HG03060 (cell line): Measurements from ENCODE around the gene PKHD1.
A peak's percentile ranks its signal among the peaks of the same experiment; 100 is the strongest.
"Not testable (repeated sequence)": the region's sequence is repeated elsewhere in the genome, so short reads cannot be mapped to it uniquely, and the experiment has no call there.

ENCODE experiments used
- ATAC-seq: cut with Tn5 transposase; IDR thresholded peaks from one replicate; pipeline ENCODE4 v1.9.1; 2021; ENCODE audit warnings: low read depth, moderate number of reproducible peaks; ENCODE audit not compliant: unreplicated experiment

The PKHD1 gene

DNA sequence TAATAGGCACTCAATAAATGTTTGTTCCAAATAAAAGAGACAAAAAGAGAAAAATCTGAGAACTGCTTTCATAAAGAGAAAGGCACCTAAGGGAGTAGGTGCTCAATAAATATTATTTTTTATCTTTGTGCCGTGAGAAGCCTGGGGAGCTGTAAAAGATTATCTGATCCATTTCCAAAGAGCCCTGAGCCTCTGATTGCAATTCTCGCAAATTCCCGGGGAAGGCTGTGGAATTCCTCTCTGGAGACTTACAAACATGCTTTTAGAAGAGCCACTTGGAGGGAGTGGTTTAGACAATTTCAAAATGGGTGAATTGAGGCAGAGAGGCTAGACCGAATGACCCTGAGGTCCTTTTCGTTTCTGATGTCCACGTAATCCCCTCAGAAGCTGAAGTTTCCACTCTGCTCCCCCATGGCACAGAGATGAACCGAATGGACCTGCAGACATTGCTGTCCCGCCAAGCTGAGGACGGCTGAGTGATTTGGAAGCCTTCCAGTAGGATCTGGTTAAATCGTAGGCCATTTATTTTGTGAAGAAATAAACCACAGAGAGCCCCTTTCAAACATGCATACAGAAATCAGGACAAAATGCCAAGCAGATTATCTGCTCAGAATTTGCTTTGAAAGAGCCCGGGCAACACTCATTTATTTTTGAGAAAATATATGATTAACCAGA is 77.8 kb downstream of the PKHD1 start:
- ATAC-seq: no peak

DNA sequence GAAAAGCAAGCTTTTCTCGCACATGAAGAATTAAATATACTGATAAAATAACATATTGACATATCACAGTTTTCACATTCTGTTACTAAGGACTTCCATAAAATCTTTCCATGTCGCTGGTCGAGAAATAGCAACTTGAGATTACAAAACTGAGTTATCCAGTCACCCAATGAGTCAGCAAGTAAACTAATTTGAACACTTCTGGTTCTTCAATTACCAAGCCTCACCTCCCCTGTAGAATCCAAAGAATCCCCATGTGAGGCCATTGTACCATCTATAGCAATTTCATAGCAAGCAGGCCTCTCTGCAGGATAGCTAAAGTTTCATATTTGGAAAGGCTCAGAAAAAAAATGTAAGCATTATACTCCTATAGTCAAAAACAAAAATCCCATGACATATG is 87.3 kb downstream of the PKHD1 start:
- ATAC-seq: no peak

DNA sequence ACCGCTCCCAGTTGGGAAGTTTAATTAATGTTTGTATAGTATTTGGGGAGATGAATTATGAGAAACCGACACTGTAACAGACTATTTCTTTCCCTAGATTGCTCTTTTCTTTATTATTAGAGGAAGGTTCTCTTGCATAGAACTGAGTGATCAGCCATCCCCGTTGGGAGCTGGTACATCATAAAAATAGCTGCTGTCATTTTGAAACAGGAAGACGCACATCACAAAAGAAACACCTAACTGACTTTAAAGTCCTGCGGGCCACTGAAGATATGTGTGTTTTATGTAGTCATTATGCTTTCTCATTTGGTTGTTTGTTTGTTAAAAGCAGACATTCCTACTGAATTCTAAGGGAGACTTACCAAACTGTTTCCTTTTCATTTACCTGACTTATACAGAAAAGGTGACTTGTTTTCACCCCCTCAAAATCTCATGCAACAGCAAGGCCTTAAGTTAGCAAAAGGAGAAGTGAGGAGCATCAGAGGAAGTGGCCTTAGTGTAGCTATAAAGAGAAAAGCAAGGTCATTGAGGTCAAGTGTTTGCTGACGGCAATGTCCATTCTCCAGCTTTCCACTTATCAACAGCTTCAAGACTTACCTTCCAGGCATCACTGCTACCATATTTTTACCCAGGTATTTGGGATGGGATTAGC is 91.0 kb downstream of the PKHD1 start:
- ATAC-seq: peak; percentile 88

DNA sequence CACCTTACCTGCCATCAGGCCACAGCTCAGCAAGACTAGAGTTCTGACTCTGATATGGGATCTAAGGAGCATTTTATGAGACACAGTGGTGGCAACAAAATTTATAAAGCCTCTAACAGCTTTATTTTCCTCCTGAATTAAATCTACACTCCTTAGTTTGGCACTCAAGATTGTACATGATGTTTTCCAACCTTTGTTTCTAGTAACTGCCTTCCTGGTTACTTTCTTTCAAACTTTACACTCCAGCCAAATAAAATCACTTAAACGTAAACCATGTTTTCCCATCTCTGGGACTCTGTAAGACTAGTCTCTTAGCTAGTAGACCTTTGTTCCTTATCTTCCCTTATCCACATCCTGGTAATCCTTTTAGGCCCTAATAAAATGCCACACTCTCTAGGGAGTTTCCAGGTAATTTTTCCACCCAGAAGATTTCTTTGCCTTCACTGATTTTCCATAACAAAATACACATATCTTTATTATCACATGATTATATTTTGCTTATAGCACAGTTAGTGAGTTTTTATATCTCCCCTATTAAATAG is 92.1 kb downstream of the PKHD1 start:
- no peak for ATAC-seq

DNA sequence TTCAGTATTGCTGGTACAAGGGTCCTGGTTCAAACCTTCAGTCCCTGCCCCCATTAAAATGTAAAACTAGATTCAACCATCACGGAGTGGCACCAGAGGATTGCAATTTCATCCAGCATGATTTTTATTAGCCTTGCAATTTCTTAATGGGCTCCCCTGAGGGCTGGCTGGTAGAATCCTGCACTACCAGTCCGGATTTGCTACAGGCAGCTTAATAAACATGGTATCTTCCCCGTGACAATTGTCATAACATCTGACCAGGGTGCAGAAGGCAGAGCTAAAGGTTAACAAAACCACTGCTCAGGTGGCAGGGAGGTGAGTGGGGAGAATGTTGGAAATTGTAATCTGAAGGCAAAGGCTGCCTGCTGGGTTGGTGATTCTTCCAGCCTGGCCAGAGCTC is 94.5 kb downstream of the PKHD1 start:
- no peak for ATAC-seq

- no peak for ATAC-seq
Measured at GRCh38 chr6:51989789-51990188, 97.6 kb downstream of the PKHD1 start.

DNA sequence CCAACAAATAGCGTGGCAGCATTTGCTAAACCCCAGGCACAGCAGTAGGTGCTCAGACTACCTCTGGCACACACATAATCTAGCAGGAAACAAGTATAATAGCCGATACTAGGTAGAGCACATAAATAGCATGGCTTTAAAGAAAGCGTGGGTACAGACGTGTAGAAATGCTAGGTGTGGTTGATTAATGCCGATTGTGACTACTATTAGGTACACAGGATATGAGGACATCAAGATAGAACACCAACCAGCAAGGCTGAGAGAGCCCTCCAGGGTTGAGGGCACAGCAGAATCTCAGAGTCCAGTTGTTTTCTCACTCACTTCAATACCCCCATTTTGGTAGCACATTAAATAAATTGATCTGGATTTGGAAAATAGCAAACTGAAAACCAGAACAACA is 100.5 kb downstream of the PKHD1 start:
- ATAC-seq: no peak

GRCh38 chr6:51983564-51983963 is 103.8 kb downstream of the PKHD1 start:
- no peak for ATAC-seq

- ATAC-seq: not testable (repeated sequence)
Measured at GRCh38 chr6:51982695-51983094, 104.7 kb downstream of the PKHD1 start.

- no peak for ATAC-seq
Measured at GRCh38 chr6:51976374-51976773, 111.0 kb downstream of the PKHD1 start.

GRCh38 chr6:51972659-51973058 is 114.8 kb downstream of the PKHD1 start:
- ATAC-seq: no peak

DNA sequence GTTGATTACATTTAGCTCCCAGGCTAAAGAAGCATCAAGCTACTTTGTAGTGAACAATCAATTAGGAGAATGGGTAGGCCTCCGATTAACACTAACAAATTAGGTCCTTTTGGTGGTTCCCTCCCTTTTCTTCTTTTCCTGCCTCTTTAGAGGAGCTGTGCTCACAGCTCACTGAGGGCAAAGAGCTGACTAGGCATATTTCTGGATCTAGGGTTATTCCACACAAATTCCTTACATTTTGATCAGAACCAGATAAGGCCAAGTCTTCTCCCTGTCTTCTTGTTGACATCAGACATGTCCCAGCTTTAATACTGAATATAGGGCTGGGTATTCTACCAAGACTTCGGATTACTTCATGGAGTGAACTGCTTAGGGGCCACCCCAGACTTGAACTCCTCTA is 119.1 kb downstream of the PKHD1 start:
- ATAC-seq: no peak

GRCh38 chr6:51965222-51965801 is 122.1 kb downstream of the PKHD1 start:
- no peak for ATAC-seq

GRCh38 chr6:51963980-51964379 is 123.4 kb downstream of the PKHD1 start:
- no peak for ATAC-seq

GRCh38 chr6:51962354-51962753 is 125.1 kb downstream of the PKHD1 start:
- no peak for ATAC-seq

- ATAC-seq: no peak
Measured at GRCh38 chr6:51960419-51960818, 127.0 kb downstream of the PKHD1 start.

GRCh38 chr6:51959744-51960383 is 127.5 kb downstream of the PKHD1 start:
- peak; percentile 73 for ATAC-seq

DNA sequence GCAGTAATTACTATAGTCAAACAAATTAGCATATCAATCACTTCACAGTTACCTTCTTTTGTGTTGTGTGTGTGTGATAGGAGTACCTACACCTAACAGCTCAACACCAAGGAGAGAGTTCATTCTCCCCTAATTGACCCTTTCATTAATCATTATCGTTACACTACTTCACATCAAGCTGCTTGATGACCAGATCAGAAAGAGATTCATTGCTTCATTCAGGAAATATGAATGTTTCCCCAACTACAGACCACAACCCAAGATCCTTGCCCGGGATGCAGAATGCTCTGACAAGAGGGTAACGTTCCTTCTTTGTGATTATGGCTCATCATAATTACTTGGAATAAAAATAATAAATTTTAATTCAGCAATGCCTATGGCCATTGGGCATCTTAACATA is 132.7 kb downstream of the PKHD1 start:
- no peak for ATAC-seq

- no peak for ATAC-seq
Measured at GRCh38 chr6:51953246-51953645, 134.2 kb downstream of the PKHD1 start.

- ATAC-seq: no peak
Measured at GRCh38 chr6:51951924-51952323, 135.5 kb downstream of the PKHD1 start.

DNA sequence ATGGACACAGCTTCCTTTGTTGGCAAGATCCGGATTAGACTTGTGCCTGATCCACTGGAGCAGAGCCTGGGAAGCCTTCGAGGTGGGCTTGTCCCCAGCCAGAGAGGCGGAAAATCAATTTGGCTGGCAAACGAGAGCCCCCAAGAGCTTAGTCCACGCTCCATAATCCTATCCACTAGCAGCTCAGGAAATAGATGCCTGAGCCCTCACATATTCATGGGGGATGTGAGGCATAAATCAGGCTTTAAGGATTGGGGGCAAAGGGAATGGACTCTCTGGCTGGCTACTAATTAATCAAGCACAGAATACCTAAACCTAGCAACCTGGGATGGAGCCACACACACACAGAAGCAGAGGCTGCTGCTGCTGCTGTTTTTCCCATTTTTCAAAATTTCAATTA is 137.9 kb downstream of the PKHD1 start:
- no peak for ATAC-seq
